ENCODE measurements around the gene LTB.

The LTB gene

GRCh38 chr6:31578184-31579118 lies 3.8 kb downstream of the LTB start:
- no peaks in the 10 kb centered on the region for H3F3A ChIP-seq (ENCODE audit: insufficient read depth, low read length)
- no peaks in the 10 kb centered on the region for H3K9me3 ChIP-seq (ENCODE audit: low read length)
- no peak overlapping the region for H3K4me3 ChIP-seq (ENCODE audit: low read depth, low read length, poor library complexity, severe bottlenecking)
- TF ChIP-seq CTCF (IDR thresholded peaks at IDR 0.05; ENCODE audit: low read length) (no peak), EZH2 (IDR thresholded peaks at IDR 0.05; ENCODE audit: borderline replicate concordance, low read length) (no peak)
- H2AFZ ChIP-seq (ENCODE audit: low read length): no peak overlapping the region
- H3K4me2 ChIP-seq (ENCODE audit: low read length): no peak overlapping the region
- no peaks in the 10 kb centered on the region for H3K79me2 ChIP-seq (ENCODE audit: insufficient read depth, low read length)
- H3K9ac ChIP-seq (ENCODE audit: low read length): no peak overlapping the region
- no peaks in the 10 kb centered on the region for H4K20me1 ChIP-seq (ENCODE audit: insufficient read depth, low read length)
- H3K27me3 ChIP-seq (ENCODE audit: insufficient read depth, low read length): no peaks in the 10 kb centered on the region
- no peaks in the 10 kb centered on the region for H3K9me2 ChIP-seq (ENCODE audit: low read depth, low read length)
- H3K36me3 ChIP-seq (ENCODE audit: insufficient read depth, low read length): no peaks in the 10 kb centered on the region
- peaks cover 54% of the 10 kb centered on the region for H3K4me1 ChIP-seq (ENCODE audit: insufficient read depth, low read length, severe bottlenecking)
- no peak overlapping the region for H3K27ac ChIP-seq (ENCODE audit: low read depth, low read length, poor library complexity, severe bottlenecking)

- H3K9ac ChIP-seq (ENCODE audit: low read length): no peak overlapping the region; the same call in 1 of the 2 replicates
- H3K36me3 ChIP-seq (ENCODE audit: insufficient read depth, low read length): no peaks in the 10 kb centered on the region
- H3K79me2 ChIP-seq (ENCODE audit: insufficient read depth, low read length): no peaks in the 10 kb centered on the region
- no peaks in the 10 kb centered on the region for H3F3A ChIP-seq (ENCODE audit: insufficient read depth, low read length)
- no peaks in the 10 kb centered on the region for H3K9me2 ChIP-seq (ENCODE audit: low read depth, low read length)
- H3K4me1 ChIP-seq (ENCODE audit: insufficient read depth, low read length, severe bottlenecking): peaks cover 55% of the 10 kb centered on the region
- no peaks in the 10 kb centered on the region for H3K9me3 ChIP-seq (ENCODE audit: low read length)
- no peak overlapping the region for H3K27ac ChIP-seq (ENCODE audit: low read depth, low read length, poor library complexity, severe bottlenecking)
- TF ChIP-seq CTCF (IDR thresholded peaks at IDR 0.05; ENCODE audit: low read length): no peak
- no peak for TF ChIP-seq EZH2 (IDR thresholded peaks at IDR 0.05; ENCODE audit: borderline replicate concordance, low read length)
- H3K4me3 ChIP-seq (ENCODE audit: low read depth, low read length, poor library complexity, severe bottlenecking): no peak overlapping the region
- no peak overlapping the region; the same call in 1 of the 2 replicates for H3K4me2 ChIP-seq (ENCODE audit: low read length)
- H2AFZ ChIP-seq (ENCODE audit: low read length): no peak overlapping the region
- no peaks in the 10 kb centered on the region for H4K20me1 ChIP-seq (ENCODE audit: insufficient read depth, low read length)
- no peaks in the 10 kb centered on the region for H3K27me3 ChIP-seq (ENCODE audit: insufficient read depth, low read length)
These were observed 4.7 kb downstream of the LTB start for GRCh38 chr6:31577579-31577966.

GRCh38 chr6:31576897-31577578 lies 5.2 kb downstream of the LTB start:
- Histone ChIP-seq H4K20me1 (ENCODE audit: insufficient read depth, low read length) (no peaks in the 10 kb centered on the region), H3F3A (ENCODE audit: insufficient read depth, low read length) (no peaks in the 10 kb centered on the region), H3K27me3 (ENCODE audit: insufficient read depth, low read length) (no peaks in the 10 kb centered on the region), H3K9me3 (ENCODE audit: low read length) (no peaks in the 10 kb centered on the region), H3K9ac (ENCODE audit: low read length) (peak overlapping the region; percentile 63; the same call in 1 of the 2 replicates), H3K4me3 (ENCODE audit: low read depth, low read length, poor library complexity, severe bottlenecking) (peak overlapping the region; percentile 60), H2AFZ (ENCODE audit: low read length) (no peak overlapping the region), H3K4me1 (ENCODE audit: insufficient read depth, low read length, severe bottlenecking) (peaks cover 55% of the 10 kb centered on the region), H3K27ac (ENCODE audit: low read depth, low read length, poor library complexity, severe bottlenecking) (no peak overlapping the region), H3K36me3 (ENCODE audit: insufficient read depth, low read length) (no peaks in the 10 kb centered on the region), H3K9me2 (ENCODE audit: low read depth, low read length) (no peaks in the 10 kb centered on the region), H3K4me2 (ENCODE audit: low read length) (peak overlapping the region; percentile 61; the same call in 1 of the 2 replicates), H3K79me2 (ENCODE audit: insufficient read depth, low read length) (no peaks in the 10 kb centered on the region)
- TF ChIP-seq CTCF (IDR thresholded peaks at IDR 0.05; ENCODE audit: low read length): no peak
- TF ChIP-seq EZH2 (IDR thresholded peaks at IDR 0.05; ENCODE audit: borderline replicate concordance, low read length): no peak
